ENCODE data around the gene ZDHHC3.

DNA sequence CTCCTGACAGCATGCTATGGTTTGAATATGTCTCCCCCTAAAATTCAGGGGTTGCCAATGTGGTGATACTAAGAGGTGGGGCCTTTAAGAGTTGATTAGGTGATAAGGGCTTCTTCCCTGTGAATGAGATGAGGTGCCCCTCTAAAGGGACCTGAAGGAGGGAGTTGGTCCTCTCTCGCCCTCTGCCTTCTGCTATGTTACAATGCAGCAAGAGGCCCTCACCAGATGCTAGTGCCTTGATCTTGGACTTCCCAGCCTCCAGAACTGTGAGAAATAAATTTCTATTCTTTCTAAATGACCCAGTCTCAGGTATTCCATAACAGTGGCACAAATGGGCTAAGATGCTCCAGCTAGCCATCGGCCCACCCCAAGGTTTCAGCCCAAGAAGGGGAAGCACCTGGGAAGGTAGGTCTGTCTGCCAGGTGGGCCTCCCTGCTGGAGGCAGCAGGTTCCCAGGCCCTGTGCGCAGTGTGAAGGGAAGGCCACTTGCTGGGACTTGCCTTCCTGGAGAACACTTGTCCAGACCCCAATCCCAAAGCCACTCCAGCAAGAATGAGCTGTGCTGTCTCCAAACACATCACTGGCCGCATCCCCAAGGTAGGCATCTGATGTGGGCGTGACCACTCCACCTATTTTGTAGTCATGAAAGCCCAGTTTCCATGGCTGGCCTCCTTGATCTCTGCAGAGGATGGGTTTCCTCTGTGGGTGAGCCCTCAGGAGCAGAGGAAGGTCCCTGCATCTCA lies 92.6 kb downstream of the ZDHHC3 start:
- TF ChIP-seq CTCF (IDR thresholded peaks at IDR 0.05) = no peak
- no peak for TF ChIP-seq EZH2 (IDR thresholded peaks at IDR 0.05; ENCODE audit: borderline replicate concordance, insufficient read depth, low read depth, low read length, poor library complexity, severe bottlenecking)
